OCI-LY7 (cell line): ENCODE measurements around the gene XPO4.

Experiments used
- CTCF ChIP-seq: fragments of 200-600 bp; sonication (generic); conservative IDR thresholded peaks from 2 replicates; pipeline ENCODE4 v1.5.1; 2014; ENCODE audit warnings: mild to moderate bottlenecking, antibody characterized with exemption, low read length, moderate library complexity, mixed read lengths
- EZH2phosphoT487 ChIP-seq: fragments of 200-600 bp; sonication (generic); IDR thresholded peaks from 2 replicates; pipeline ENCODE4 v1.6.1; 2018; ENCODE audit warnings: low read depth, borderline replicate concordance, mild to moderate bottlenecking, mixed run types, antibody characterized with exemption, low read length, moderate library complexity, mixed read lengths

- no peak for TF ChIP-seq CTCF
- no peak for TF ChIP-seq EZH2phosphoT487
Observed at GRCh38 chr13:20728579-20729311, 173.8 kb downstream of the XPO4 start.
